ENCODE measurements around the gene ARMC6.
"Not testable (repeated sequence)": the region's sequence is repeated elsewhere in the genome, so short reads cannot be mapped to it uniquely, and the experiment has no call there.

DNA sequence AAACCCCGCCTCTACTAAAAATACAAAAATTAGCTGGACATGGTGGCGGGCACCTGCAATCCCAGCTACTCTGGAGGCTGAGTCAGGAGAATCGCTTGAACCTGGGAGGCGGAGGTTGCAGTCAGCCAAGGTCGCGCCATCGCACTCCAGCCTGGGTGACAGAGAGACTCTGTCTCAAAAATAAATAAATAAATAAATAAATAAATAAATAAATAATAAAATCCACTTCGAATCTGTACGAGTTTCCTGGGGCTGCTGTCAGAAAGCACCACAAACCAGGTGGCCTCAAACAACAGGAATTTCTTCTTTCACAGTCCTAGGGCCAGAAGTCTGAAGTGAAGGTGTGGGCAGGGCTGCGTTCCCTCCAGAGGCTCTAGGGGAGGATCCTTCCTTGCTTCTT lies 69.2 kb downstream of the ARMC6 start:
- TF ChIP-seq, protein P1, sequence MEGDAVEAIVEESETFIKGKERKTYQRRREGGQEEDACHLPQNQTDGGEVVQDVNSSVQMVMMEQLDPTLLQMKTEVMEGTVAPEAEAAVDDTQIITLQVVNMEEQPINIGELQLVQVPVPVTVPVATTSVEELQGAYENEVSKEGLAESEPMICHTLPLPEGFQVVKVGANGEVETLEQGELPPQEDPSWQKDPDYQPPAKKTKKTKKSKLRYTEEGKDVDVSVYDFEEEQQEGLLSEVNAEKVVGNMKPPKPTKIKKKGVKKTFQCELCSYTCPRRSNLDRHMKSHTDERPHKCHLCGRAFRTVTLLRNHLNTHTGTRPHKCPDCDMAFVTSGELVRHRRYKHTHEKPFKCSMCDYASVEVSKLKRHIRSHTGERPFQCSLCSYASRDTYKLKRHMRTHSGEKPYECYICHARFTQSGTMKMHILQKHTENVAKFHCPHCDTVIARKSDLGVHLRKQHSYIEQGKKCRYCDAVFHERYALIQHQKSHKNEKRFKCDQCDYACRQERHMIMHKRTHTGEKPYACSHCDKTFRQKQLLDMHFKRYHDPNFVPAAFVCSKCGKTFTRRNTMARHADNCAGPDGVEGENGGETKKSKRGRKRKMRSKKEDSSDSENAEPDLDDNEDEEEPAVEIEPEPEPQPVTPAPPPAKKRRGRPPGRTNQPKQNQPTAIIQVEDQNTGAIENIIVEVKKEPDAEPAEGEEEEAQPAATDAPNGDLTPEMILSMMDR (IDR thresholded peaks at IDR 0.05; ENCODE audit: low read depth, low read length, poor library complexity, severe bottlenecking): not testable (repeated sequence)
- TF ChIP-seq EZH2phosphoT487 (IDR thresholded peaks at IDR 0.05; ENCODE audit: borderline replicate concordance, low read length): not testable (repeated sequence)

Data from DOHH2 (cell line).